GM12878 (cell line): Measurements from ENCODE around the gene SLC4A5. TPM values are rescaled to one million over a fixed set of nuclear protein-coding genes. Genes with fewer than 3 reads are reported as not detected.
A peak's percentile ranks its signal among the peaks of the same experiment; 100 is the strongest.

Experiments used
- ATAC-seq: fragments of 200-7000 bp; cut with Tn5 transposase; 3 replicates; pipeline ENCODE4 v1.9.1; 2020; ENCODE audit warnings: mild to moderate bottlenecking, moderate library complexity
- BruUV-seq: library from RNA; stranded (reverse); fragments of 400-500 nt; replicated peaks from 2 replicates; lab custom pipeline; 2021; lab: Mats Ljungman, UMichigan
- CTCF ChIA-PET: fragments of 300-600 bp; sonication (Branson Sonifier 250); formaldehyde crosslinking; extraction: SDS; loops from one replicate; lab custom pipeline; 2021; ENCODE audit warnings: inconsistent platforms; lab: Yijun Ruan, JAX
- POLR2A ChIA-PET: fragments of 350-600 bp; formaldehyde crosslinking; extraction: SDS; loops from one replicate; lab custom pipeline; 2021; ENCODE audit warnings: inconsistent platforms; lab: Charles Lee
- RAD21 ChIA-PET: fragments of 300-600 bp; sonication (Branson Sonifier 250); formaldehyde crosslinking; loops from one replicate; lab custom pipeline; 2023; ENCODE audit warnings: antibody characterized with exemption; ENCODE audit not compliant: unreplicated experiment; lab: Charles Lee
- SMC1A ChIA-PET: fragments of 300-600 bp; sonication (Branson Sonifier 250); formaldehyde crosslinking; loops from one replicate; lab custom pipeline; 2023; ENCODE audit not compliant: unreplicated experiment, uncharacterized antibody; lab: Charles Lee
- DNase-seq: peaks from one replicate; pipeline ENCODE4 v3.0.0-alpha.2; 2011; ENCODE audit warnings: low read depth, low spot score
- FAIRE-seq: peaks from 3 replicates; lab custom pipeline; 2011; peaks lifted over from hg19 to GRCh38; lab: Jason Lieb, UNC
- H2AFZ ChIP-seq: 2 replicates; pipeline ENCODE4 v1.6.0; 2011; ENCODE audit warnings: low read depth, low read length, control low read depth; ENCODE audit not compliant: control insufficient read depth
- H3K27ac ChIP-seq: 2 replicates; pipeline ENCODE4 v1.5.1; 2011; ENCODE audit warnings: control low read depth; ENCODE audit not compliant: control insufficient read depth, insufficient read depth
- H3K27me3 ChIP-seq, 2 experiments: replicated peaks in 1 of 2; 2 replicates each; pipeline versions ENCODE4 v1.6.0 to v1.6.1; 2011; ENCODE audit warnings: low read length in 1 of 2; ENCODE audit not compliant: control insufficient read depth in 2 of 2, insufficient read depth in 2 of 2
- H3K36me3 ChIP-seq, 2 experiments: 2 replicates each; pipeline ENCODE4 v1.5.1; 2011; ENCODE audit warnings: low read length in 1 of 2; ENCODE audit not compliant: control insufficient read depth in 2 of 2, insufficient read depth in 2 of 2
- H3K4me1 ChIP-seq: 2 replicates; pipeline ENCODE4 v1.6.1; 2011; ENCODE audit warnings: mild to moderate bottlenecking, low read length, moderate library complexity, mixed read lengths; ENCODE audit not compliant: control insufficient read depth, insufficient read depth
- H3K4me2 ChIP-seq: 2 replicates; pipeline ENCODE4 v1.6.0; 2011; ENCODE audit warnings: control low read depth; ENCODE audit not compliant: control insufficient read depth, insufficient read depth
- H3K4me3 ChIP-seq: fragments of 200-600 bp; sonication (generic); 2 replicates; pipeline ENCODE4 v1.5.1; 2016
- H3K79me2 ChIP-seq: 2 replicates; pipeline ENCODE4 v1.6.0; 2011; ENCODE audit warnings: low read length; ENCODE audit not compliant: control insufficient read depth, insufficient read depth
- H3K9ac ChIP-seq: 2 replicates; pipeline ENCODE4 v1.8.0; 2011; ENCODE audit warnings: low read length, control low read depth, mixed read lengths; ENCODE audit not compliant: control insufficient read depth, insufficient read depth
- H3K9me3 ChIP-seq: replicated peaks from 3 replicates; pipeline ENCODE4 v1.5.1; 2011; ENCODE audit warnings: mild to moderate bottlenecking, low read length; ENCODE audit not compliant: control insufficient read depth, insufficient read depth
- H4K20me1 ChIP-seq: 2 replicates; pipeline ENCODE4 v1.6.0; 2011; ENCODE audit not compliant: control insufficient read depth, insufficient read depth
- BHLHE40 ChIP-seq, 2 experiments: fragments of 450-650 bp in 1 of 2; IDR thresholded peaks; 2 replicates each; pipeline ENCODE4 v1.6.1; 2011 to 2017; ENCODE audit warnings: low read depth in 2 of 2, borderline replicate concordance in 1 of 2, improper control_type of control experiment in 1 of 2, low read length in 1 of 2, mild to moderate bottlenecking in 1 of 2
- E4F1 ChIP-seq: fragments of 450-650 bp; IDR thresholded peaks from 2 replicates; pipeline ENCODE4 v1.6.1; 2018; ENCODE audit warnings: borderline replicate concordance, mild to moderate bottlenecking; ENCODE audit not compliant: partially characterized antibody
- KAT2A ChIP-seq: conservative IDR thresholded peaks from 2 replicates; pipeline ENCODE4 v1.6.1; 2011; ENCODE audit warnings: low read depth, low read length; ENCODE audit not compliant: control insufficient read depth
- MXI1 ChIP-seq: fragments of 150-350 bp; IDR thresholded peaks from 2 replicates; pipeline ENCODE4 v1.6.1; 2011; ENCODE audit warnings: low read depth, mild to moderate bottlenecking, inconsistent platforms, low read length, improper control_type of control experiment
- SMAD5 ChIP-seq: IDR thresholded peaks from 2 replicates; pipeline ENCODE4 v1.6.1; 2016; ENCODE audit warnings: antibody characterized with exemption, low read depth
- WGBS: methylation state at CpG from one replicate; pipeline ENCODE4 v1.1.6; 2016; ENCODE audit warnings: low lambda C conversion rate; ENCODE audit not compliant: insufficient replicate concordance, insufficient coverage; ENCODE audit errors: missing lambda C conversion rate; 5-methylcytosine and 5-hydroxymethylcytosine counted together
- in situ Hi-C: fragments of 300-500 bp; cut with MboI; formaldehyde crosslinking; loops from 9 replicates; pipeline ENCODE4 v1.14.3; 2018; ENCODE audit warnings: mixed read lengths
- intact Hi-C: fragments of 100-400 bp; cut with micrococcal nuclease; formaldehyde crosslinking; loops from one replicate; pipeline ENCODE4 v1.14.2; 2022; ENCODE audit not compliant: unreplicated experiment
- polyA plus RNA-seq, 11 experiments: library from polyadenylated mRNA; depleted of rRNA in 4 of 11; unstranded in 6 of 11; stranded (reverse) in 5 of 11; fragments of >200 nt; fragmentation: Nextera tagmentation in 4 of 11; fragmentation: Illumina TruSeq in 1 of 11; extraction: Ambion mirVana in 4 of 11; extraction: Trizol in 1 of 11; gene quantifications; 1 replicate in 1 of 11; 2 replicates in 10 of 11; pipeline versions ENCODE4 v1.2.1 to v1.2.3, GENCODE V29; 2011 to 2016; ENCODE audit warnings: inconsistent platforms in 2 of 11, missing spikeins in 2 of 11, low read depth in 1 of 11
- total RNA-seq, 4 experiments: library from RNA; depleted of rRNA in 3 of 4; stranded (reverse); fragments of >200 nt in 3 of 4; fragmentation: Illumina TruSeq in 1 of 4; extraction: Trizol in 1 of 4; gene quantifications; 2 replicates each; pipeline versions ENCODE4 v1.2.1 to v1.2.3, GENCODE V29; 2013 to 2021

SLC4A5 gene
- total and polyA plus RNA-seq, 10 of the 15 experiments (the other 5 are each of a cell fraction or from before 2014, with no cell fraction given): 0.15 to 4.7 (median 1.6) TPM

GRCh38 chr2:74290066-74290465, 53.1 kb downstream of the SLC4A5 start (continued):
- TF ChIP-seq MXI1 (no peak), E4F1 (no peak), SMAD5 (no peak)

DNA sequence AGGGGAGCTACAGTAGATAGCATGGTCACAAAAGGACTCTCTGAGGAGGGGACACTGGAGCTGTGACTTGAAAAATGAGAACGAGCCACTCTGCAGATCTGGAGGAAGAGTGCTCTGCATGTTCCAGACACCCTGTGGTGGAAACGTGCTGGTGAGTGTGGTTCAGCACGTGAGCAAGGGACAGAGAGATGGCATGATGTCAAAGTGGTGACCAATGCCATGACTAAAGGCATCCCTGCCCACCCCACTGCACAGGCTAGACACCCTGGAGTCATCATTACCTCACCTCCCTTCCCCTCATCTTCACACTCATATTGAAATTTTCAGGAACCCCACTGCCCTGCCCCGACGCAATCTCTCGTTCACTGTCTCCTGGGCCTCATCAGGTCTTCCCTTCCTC, 56.5 kb downstream of the SLC4A5 start:
- ChIA-PET CTCF (interaction anchor here (1.7 kb wide), 1 partner anchor 48 kb away, joined by 6 read pairs; no protein-coding TSS in a partner anchor), POLR2A (no interaction called here), SMC1A (interaction anchor here (0.9 kb wide), 1 partner anchor 21 kb away, joined by 3 read pairs; no protein-coding TSS in a partner anchor), RAD21 (no interaction called here)
- ATAC-seq: no peak
- no peak for FAIRE-seq
- peaks cover 19% of the 10 kb centered on the region for H3K4me1 ChIP-seq
- no peaks in the 10 kb centered on the region for H3K9me3 ChIP-seq
- H3K79me2 ChIP-seq: no peaks in the 10 kb centered on the region
- in situ Hi-C loops: no loop called here
- intact Hi-C loops: no loop called here
- H4K20me1 ChIP-seq: no peaks in the 10 kb centered on the region
- H3K4me3 ChIP-seq: no peak overlapping the region
- 49% methylated on average over 6 of the region's 6 CpGs for WGBS
- no peaks in the 10 kb centered on the region for H3K36me3 ChIP-seq
- H3K27ac ChIP-seq: no peak overlapping the region
- no peak for DNase-seq
- TF ChIP-seq KAT2A: no peak
- TF ChIP-seq BHLHE40 (IDR thresholded peaks at IDR 0.05; ENCODE audit: borderline replicate concordance in 1 of 2, low read depth in 2 of 2, low read length in 1 of 2): peak in 1 of 2 experiments; percentile 58; a peak in 2 of 4 replicates
- no peak overlapping the region for H3K9ac ChIP-seq
- no peaks in the 10 kb centered on the region for H3K27me3 ChIP-seq
- no peak overlapping the region; the same call in 1 of the 2 replicates for H3K4me2 ChIP-seq
- H2AFZ ChIP-seq: no peak overlapping the region
- no TSS peak for BruUV-seq
